Dermis blood vessel endothelial cell (primary cell): ENCODE measurements around the gene CDH22. TPM values are rescaled to one million over a fixed set of nuclear protein-coding genes. Genes with fewer than 3 reads are reported as not detected.

Experiments used
- DNase-seq: peaks from one replicate; pipeline ENCODE4 v3.0.0; 2010
- total RNA-seq: library from RNA; depleted of rRNA; stranded (reverse); fragments of >200 nt; gene quantifications from 2 replicates; pipeline ENCODE4 v1.2.3, GENCODE V29; 2014

Gene CDH22
- total RNA-seq, 1 donor from 2014 or later: not detected

DNA sequence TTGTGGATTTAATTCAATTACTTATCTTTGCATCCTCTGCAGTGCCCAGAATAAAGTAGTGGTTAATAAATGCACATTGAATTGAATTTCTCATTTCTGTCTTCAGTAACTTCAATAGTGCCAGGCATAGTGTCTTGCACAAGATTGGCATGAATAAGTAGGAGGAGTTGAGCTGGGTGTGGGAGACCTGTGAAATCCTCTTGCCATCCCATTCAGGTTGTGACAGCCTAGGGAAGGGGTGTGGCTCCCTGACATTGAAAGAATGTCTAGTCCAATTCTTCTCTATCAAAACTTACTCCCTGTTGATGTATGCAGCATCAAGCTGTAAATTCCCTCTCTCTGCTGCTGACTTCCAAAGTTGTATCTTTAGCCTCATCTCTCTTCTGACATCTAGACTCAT, 73.2 kb downstream of the CDH22 start:
- no peak for DNase-seq

DNA sequence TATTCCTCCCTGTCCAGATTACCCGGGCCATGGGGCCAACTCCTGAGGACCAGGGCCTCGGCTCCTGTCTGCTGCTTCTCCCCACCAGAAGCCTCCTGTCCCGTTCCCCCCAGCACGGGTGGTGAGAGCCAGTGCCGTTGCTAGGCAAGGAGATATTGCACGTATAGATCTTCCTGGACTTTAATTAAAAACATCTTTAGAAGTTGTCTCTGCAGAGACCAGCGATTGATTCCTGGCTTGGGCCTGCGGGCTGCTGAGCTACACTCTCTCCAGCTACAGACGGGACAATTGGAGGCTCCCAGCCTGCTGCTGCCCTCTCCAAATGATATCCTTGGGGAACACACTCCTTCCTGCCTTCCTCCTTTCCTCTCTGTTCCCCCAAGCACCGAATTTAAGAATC, 74.6 kb downstream of the CDH22 start:
- DNase-seq: no peak

DNA sequence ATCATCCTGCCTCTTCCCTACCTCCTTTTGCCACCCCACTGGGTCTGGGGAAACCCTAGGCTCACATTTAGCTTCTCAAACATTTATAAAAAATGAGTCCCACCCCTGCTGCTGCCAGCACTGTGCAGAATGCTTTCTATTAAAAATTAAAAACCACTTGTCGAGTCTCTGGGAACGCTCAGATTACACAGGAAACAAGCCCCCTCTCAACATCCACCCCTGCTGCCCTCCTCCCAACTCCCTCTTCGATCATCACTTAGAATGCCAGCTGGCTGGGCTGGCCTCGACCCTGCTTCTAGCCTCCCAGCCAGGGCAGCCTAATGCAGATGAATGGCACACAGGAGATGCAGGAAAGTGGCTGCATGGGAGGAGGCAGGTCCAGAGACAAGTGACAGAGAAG, 75.8 kb downstream of the CDH22 start:
- no peak for DNase-seq

DNA sequence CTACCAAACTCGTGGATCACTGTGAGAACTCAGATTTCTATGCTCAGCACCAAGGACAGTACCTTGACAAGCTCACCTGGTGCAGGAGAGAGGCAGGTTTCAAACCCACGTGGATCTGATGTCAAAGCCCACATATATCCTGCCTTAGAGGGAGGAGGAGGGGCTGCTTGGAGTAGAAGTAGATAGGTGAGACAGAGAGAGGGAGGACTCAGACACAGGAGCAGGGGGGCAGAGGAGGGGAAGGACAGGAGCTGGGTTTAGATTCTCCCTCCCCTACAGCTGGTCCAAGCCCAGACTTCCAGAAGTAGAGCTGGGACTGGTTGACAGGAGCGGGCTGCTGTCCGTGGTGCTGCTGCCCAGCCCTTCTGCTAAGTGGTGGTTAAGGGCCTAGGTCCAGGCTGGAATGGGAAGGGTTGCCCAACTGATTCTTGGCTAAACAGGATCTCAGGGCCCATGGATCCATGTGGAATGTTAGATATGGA, 77.5 kb downstream of the CDH22 start:
- DNase-seq: peak; percentile 62

DNA sequence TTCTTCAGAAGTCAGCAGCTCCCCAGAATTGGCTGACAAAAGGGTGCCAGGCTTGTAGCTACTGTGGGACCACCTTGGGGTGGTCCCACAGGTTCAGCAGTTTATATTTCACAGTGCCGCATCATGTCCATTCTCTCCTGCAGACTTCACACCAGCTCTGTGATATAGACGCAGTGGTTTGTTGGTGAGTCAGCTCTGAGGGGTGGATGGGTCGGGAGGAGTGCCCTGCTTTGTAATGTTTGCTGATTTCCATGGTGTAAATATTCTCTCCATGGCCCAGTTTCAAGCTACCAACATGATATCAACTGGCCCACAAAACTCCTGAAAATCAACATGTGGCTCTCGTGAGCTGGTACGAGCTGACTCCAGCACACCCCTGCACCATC, 78.2 kb downstream of the CDH22 start:
- DNase-seq: no peak

DNA sequence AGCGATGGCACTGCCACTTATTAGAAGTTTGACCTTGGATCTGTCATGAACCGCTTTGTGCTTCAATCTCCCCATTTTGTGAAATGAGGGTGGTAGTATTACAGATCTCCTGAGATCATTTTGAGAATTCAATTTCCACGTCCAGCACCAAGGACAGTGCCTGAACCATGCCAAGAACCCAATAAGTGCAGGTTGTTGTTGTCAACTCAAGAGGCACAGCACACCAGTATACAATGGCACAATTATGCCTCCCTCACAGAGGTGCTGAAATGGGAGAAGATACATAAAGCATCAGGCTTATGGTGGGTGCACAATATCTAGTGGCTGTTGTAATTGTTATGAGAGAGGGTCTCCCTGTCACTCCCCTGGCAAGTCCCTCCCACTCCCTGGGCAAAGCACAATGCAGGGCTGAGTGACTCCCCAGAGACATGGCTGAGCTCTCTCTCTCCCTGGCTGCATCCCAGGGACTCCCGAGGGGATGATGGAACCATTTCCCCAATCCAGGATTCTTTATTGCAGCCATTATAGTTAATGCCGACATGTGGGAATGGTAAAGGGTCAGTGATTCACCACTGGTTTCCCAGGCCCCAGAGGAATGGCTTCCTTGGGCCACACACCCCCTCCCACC, 78.7 kb downstream of the CDH22 start:
- peak; percentile 7 for DNase-seq

DNA sequence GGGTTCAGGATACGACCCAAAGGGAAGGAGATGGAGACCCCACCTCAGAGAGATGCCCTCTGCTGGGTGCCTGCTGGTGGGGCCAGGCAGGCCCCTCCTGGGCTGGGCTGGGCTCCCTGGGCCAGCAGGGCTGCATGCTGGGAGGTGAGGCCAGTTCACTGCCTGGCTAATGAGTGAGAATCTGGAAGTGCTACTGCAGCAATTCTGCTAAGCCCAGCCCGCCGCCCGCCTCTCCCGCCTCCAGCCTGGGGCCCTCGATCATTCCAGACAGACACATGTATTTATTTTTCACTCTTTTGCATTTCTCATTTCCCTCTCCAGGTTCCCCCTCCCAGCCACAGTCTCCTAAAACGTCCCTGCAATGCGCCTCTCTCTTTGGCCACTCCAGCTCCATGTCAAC, 79.6 kb downstream of the CDH22 start:
- no peak for DNase-seq

DNA sequence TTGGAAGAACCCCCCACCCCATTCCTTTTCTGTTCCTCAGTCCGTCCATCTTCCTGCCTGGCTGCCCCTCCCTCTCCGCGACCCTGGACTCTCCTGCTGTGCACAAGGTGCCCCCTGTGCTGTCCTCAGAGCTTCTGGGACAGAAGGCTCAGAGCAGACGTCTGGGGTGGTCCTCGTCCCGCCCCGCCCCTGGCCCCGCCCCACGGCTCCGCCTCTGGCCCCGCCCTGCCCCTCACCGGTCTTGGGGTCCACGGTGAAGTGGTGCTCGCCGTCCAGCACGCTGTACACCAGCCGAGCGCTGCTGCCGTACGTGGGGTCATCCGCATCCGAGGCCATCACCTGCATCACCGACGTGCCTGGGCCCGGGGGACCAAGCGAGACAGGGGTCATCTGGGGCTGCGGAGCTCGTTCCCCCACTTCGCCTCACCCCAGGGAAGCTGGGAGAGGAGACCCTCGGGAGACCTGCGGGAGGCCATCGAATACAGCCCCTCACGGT, 81.0 kb downstream of the CDH22 start:
- no peak for DNase-seq

DNA sequence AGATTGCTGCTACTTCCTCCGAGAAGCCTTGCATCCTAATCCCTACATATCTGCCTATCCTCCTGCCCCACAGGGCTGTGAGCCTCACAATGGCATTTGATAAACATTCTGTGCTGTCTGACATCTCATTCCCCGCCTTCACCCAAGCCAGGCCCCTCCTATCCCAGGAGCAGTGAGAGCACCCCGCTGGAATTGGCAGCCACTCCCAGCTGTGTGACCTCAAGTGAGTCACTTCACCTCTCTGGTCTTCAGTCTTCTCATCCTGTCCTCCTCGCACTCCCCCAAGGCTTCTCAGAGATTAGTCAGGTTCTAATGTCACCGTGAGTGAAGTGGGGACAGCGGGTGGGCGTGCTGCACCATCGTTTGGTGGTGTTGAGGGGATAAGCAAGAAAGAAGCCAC, 81.7 kb downstream of the CDH22 start:
- DNase-seq: no peak

DNA sequence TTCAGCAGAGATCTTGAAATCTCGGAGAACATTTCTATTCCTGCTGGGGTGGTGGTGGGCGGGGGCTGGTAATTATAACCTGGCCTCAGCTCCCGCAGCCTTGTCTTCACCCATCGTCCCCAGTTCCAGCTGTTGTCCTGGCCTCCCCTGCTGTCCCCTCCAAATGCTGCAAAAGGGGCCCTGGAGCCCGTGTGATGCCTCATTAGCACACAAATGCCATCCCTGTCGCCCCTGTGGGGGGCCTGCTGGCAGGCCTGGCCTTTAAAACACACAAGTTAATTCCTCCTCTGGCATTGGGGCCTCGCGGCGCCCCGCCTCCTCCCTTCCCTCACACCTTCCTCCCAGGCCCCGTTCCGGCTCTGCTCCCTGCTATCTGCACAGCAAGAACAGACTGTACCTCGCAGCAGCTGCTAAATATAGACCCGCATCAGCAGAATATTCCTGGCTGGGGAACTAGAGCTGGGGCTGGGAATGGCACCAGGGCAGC, 85.7 kb downstream of the CDH22 start:
- no peak for DNase-seq

DNA sequence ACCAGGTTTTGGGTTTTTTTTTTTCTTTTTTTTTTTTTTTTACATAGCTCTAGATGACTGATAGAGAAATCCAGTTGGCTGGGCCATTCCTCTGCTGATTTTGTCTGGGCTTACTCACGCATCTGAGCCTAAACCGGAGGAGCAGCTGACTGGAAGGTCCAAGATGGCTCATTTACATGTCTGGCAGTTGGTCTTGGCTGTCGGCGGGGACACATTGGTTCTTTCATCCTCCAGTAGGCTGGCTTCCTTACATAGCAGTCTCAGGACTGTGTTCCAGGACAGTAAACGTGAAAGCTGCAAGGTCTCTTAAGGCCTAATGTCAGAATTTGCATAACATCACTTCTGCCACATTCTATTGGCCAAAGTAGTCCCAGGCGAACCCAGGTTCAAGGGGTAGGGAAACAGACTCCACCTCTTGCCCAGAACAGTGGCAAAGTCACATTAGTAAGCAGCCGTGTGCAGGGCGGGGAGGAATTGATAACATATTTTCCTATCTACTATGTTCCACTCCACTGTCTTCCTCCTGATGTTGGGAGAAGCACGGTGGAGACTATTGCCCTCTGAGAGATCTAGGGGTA, 87.0 kb downstream of the CDH22 start:
- DNase-seq: no peak

DNA sequence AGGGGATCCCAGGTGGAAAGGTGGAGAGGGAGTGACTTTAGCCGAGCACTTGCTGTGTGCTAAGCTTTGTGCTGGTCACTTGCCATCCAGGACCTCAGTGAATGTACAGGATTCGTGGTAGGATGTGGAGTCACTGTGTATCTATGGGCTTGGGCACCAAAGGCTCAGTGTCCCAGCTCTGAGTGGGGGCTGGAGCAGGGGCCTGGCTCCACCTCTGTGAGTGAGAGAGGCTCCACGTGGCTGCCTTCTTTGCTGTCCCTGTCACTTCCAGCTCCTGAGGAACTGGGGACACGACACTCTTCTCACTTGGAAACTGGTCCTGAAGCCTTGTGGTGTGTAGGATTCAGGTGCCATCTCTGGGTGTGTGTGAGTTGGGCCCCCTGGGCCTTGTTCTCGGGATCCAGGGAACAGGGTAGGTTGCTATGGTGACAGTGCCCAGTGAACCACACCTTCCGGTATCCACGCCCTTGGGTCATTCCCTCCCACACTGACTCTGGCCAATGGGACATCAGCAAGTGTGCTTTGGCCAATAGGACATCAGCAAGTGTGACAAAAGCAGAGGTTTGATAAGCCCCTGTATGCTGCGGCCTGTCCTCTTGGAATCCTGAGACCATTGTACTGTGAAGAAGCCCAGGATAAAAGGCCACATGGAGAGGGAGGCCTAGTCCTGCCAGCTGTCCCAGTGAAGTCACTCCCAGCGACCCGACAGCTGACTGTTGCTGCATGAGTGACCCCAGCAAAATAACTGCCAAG, 87.7 kb downstream of the CDH22 start:
- DNase-seq: no peak

DNA sequence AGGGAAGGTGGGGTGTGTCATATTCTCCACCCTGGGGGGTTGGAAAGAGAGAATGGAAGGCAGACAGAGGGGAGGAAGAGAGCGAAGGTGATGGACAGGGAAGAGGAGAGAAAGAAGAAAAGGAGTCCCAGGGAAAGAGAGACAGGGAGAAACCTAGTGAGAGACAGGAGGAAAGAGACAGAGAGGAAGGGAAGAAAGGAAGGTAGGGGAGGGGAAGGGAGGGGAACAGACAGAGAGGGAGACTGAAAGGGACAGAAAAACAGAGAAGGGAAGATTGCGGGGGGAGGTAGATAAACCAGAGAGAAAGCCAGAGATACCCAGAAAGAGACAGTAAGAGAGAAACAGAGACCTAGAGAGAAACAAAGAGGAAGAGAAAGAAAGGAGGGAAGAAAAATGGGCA, 88.4 kb downstream of the CDH22 start:
- no peak for DNase-seq

DNA sequence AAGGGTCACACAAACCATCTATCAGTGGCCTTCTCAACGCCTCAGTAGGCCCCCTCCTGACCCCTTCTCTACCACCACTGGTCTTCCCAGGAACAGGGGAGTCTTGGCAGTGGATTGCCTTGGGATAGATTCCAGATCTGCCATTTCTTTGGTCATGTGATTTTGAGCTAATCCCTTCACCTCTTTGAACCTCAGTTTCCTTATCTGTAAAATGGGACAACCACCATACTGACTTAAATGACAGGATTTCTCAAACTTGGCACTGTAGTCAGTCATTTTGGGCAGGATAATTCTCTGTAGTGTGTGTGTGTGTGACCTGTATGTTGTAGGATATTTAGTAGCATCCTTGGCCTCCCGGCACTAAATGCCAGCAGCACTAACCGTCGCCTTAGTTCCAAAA, 89.1 kb downstream of the CDH22 start:
- DNase-seq: no peak

DNA sequence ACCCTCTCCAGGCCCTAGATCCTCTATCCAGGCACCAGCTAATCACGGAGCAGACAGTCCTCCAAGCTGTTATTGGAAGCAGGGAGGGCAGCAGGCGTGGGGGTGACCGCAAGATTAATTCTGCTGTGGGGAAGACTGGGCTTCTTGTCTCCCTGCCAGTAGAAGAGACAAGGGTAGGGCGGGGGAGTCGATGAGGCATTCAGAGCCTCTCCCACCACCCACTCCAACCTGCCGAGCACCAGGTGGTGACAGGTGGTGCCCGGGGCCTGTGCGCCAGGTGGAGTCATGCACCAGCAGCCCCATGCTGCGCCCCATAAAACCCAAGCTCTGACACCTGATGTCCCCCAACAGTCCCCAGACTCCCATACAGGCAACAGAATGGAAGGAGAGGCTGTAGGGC, 89.6 kb downstream of the CDH22 start:
- no peak for DNase-seq

DNA sequence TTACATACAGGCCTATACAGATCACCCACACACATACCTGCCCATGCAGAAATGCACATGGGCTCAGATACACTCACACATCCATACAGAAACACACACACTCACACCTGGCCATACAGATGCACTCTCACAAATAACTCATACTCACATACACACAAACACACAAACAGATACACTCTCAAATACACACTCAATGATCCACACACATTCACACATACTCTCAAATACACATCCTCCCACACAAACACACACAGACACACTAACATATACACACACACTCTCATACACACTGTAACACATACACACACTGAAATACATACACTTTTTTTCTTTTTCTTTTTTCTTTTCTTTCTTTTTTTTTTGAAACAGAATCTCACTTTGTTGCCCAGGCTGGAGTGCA, 90.7 kb downstream of the CDH22 start:
- no peak for DNase-seq

DNA sequence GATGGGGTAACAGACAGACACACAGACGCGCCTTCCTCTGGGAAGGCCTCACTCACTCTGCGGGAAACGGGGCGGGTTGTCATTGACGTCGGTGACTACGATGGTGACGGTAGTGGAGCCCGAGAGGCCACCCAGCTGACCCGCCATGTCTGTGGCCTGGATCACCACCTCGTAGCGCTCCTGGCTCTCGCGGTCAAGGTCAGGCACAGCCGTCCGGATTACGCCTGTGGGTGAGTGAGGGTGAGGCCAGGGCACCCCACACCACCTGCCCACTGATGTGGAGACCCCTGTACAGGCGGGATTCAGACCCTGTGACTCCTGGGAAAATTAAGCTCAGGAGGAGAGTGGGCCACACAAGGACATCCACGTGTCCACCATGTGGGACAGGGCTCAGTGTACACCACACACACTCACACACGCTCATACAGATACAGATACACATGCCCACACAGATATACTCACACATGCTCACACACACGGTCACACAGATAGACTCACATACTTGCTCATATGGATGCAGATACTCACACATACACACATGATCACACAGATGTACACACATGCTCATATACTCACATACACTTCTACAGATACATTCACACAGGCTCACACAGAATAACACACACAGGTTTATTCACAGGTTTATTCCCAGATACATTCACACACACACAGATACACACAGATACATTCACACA, 91.4 kb downstream of the CDH22 start:
- DNase-seq: no peak

DNA sequence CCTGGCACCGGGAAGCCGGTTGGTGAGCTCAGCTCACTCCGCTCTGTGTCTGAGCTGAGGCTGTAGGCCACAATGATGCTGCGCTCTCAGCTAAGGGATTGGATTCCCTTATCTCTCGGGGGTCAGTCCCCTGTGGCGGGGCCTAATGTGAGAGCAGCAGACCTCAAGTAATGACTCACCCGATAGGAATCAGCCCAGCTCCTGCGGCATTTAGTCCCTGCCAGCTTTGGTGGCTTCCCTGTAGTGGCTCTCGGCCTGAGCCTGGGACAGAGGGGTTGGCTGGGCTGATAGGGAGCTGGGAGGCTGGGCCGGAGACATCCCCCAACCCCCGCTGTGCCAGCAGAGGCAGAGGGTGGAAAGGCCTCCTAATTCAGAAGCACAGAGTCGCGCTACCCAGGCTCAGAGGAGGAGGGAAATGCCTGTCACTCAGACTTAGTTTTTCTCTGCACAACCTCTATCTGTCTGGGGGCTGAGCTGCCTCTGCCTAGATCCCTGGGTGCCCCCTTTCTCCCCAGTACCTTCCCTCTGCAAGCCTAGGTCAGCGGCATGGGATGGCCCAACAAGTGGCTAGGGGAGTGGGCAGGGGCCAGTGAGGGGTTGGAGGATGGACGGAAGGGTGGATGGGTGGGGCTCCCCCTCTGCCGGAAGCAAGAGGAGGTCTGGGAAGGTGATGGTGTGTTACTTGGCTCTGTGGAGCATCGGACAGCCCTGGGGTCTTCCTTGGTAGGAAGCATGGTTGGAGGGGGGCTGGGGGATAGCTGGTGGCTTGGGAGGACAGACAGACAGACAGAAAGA, 92.2 kb downstream of the CDH22 start:
- DNase-seq: peak; percentile 32

DNA sequence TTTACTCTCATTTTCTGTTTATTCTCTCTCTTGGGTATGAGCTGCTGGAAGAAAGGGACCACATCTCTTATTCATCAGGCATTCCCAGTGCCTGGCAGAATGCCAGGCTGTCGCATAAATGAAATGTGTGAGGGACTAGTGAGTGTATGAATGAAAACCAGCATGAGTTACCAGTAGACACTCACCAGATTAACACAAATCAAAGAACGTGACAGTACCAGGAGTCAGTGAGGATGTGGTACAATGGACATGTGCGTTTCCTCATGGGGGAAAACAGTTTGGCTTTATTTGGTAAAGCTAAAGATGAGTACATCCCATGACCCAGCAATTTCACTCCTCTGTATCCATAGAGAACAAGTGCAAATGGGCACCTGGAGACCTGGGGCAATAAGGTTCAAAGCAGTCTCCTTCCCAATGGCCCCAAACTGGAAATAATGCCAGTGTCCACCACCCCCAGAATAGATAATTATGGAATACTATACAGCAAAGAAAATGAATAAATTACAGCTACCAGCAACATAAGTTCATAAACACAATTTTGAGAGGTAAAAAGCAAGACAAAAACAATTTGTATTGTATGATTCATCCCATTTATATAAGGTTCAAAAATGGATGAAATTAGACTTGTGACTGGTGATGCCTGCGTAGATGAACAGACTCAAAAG, 93.3 kb downstream of the CDH22 start:
- no peak for DNase-seq

DNA sequence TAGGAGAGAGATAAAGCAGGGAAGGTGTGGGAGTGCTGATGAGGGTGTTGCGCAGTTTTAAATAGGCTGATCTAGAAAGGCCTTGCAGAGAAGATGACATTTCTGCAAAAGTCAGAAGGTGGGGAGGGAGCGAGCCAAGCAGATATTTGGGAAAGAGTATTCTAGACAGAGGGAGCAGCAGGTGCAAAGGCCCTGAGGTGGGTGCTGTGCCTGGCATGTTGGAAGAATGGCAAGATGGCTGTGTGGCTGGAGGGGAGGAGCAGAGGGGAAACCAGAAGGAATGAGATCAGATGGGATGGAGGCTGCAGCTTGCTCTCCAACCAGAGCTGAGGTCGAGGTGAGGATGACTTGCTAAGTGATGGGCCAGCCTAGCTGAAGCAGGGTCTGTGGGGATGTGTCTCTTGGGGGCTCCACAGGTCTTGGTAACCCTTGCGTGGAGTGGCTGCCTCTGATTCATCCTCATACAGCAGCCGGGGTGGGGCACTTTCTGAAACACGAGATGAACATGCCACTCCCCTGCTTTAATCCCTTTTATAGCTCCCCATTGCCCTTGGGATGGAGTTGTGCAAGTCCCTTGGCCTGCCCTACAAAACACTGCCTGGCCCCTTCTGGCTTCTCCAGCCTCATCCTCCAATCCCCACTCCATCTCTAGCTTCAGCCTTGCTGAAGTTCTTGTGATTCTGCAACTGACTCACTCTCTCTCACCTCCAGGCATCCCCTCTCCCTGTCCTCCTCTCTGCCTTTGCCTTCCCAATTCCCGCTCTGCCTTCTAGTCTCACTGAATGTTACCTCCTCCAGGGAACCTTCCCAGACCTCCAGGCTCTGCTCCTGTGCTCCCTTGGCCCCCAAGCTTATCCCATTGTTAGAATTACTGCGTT, 94.1 kb downstream of the CDH22 start:
- DNase-seq: no peak

DNA sequence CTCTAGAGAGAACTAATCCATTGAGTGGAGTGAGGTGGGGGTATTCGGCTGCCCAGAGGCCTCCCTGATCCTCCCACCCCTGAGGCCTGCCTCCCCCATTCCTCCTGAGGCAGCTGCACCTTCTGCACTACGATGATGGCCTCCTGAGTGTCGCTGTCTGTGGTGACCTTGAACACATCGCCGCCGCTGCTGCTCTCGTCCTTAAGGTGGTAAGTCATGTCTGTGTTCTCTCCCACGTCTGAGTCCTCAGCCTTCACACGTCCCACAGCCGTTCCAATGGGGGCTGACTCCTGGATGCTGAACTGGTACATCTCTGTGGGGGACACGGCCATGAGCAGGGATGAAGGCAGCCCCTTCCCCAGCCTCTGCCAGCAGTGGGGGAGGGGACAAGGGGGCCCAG, 95.4 kb downstream of the CDH22 start:
- no peak for DNase-seq
